ENCODE data around the gene TSGA10IP.

TSGA10IP gene

GRCh38 chr11:65918211-65919140 lies 26.8 kb upstream of the TSGA10IP start, which contains the start of gene C11orf68:
Gene C11orf68, minus strand, starts transcription at chr11:65919062. Its CDS starts 31 bp downstream, at chr11:65919031.
- no peak for DNase-seq (ENCODE audit: low read depth, low spot score)
- no peak for TF ChIP-seq SUZ12 (IDR thresholded peaks at IDR 0.05; ENCODE audit: extremely low read depth, insufficient read depth, insufficient read length)
- peak; percentile 52 for TF ChIP-seq YY1 (IDR thresholded peaks at IDR 0.05; ENCODE audit: insufficient read depth, insufficient read length)
- Histone ChIP-seq H3K27me3 (ENCODE audit: insufficient read depth, insufficient read length) (peaks cover 6% of the 10 kb centered on the region), H3K9me3 (ENCODE audit: insufficient read depth, low read length) (no peaks in the 10 kb centered on the region), H3K36me3 (ENCODE audit: insufficient read depth, insufficient read length, low read length) (peaks cover 47% of the 10 kb centered on the region), H3K4me3 (ENCODE audit: insufficient read length, low read depth) (peak within 1 kb of the TSS; percentile 89), H3K9ac (ENCODE audit: insufficient read length, low read depth) (peak within 1 kb of the TSS; percentile 91), H3K4me1 (ENCODE audit: insufficient read depth, insufficient read length) (peaks cover 36% of the 10 kb centered on the region)

GRCh38 chr11:65919141-65919572 lies 26.1 kb upstream of the TSGA10IP start, which contains the start of gene DRAP1:
Gene DRAP1, plus strand, starts transcription at chr11:65919426. Its CDS starts 76 bp downstream, at chr11:65919502.
- Histone ChIP-seq H3K36me3 (ENCODE audit: insufficient read depth, insufficient read length, low read length) (peaks cover 49% of the 10 kb centered on the region), H3K4me3 (ENCODE audit: insufficient read length, low read depth) (peak within 1 kb of the TSS; percentile 89), H3K9ac (ENCODE audit: insufficient read length, low read depth) (peak within 1 kb of the TSS; percentile 91), H3K9me3 (ENCODE audit: insufficient read depth, low read length) (no peaks in the 10 kb centered on the region), H3K27me3 (ENCODE audit: insufficient read depth, insufficient read length) (peaks cover 6% of the 10 kb centered on the region), H3K4me1 (ENCODE audit: insufficient read depth, insufficient read length) (peaks cover 36% of the 10 kb centered on the region)
- peak; percentile 97 for DNase-seq (ENCODE audit: low read depth, low spot score)
- TF ChIP-seq ZNF274 (IDR thresholded peaks at IDR 0.05; ENCODE audit: low read depth, low read length) (no peak), YY1 (IDR thresholded peaks at IDR 0.05; ENCODE audit: insufficient read depth, insufficient read length) (no peak), SUZ12 (IDR thresholded peaks at IDR 0.05; ENCODE audit: extremely low read depth, insufficient read depth, insufficient read length) (no peak)

GRCh38 chr11:65919573-65920371 lies 25.5 kb upstream of the TSGA10IP start:
- peaks cover 55% of the 10 kb centered on the region for H3K36me3 ChIP-seq (ENCODE audit: insufficient read depth, insufficient read length, low read length)
- no peak for DNase-seq (ENCODE audit: low read depth, low spot score)
- H3K9me3 ChIP-seq (ENCODE audit: insufficient read depth, low read length): no peaks in the 10 kb centered on the region
- H3K9ac ChIP-seq (ENCODE audit: insufficient read length, low read depth): peak overlapping the region; percentile 78
- peak overlapping the region; percentile 78 for H3K4me3 ChIP-seq (ENCODE audit: insufficient read length, low read depth)
- TF ChIP-seq SUZ12 (IDR thresholded peaks at IDR 0.05; ENCODE audit: extremely low read depth, insufficient read depth, insufficient read length) (no peak), YY1 (IDR thresholded peaks at IDR 0.05; ENCODE audit: insufficient read depth, insufficient read length) (no peak), ZNF274 (IDR thresholded peaks at IDR 0.05; ENCODE audit: low read depth, low read length) (no peak)
- H3K27me3 ChIP-seq (ENCODE audit: insufficient read depth, insufficient read length): peaks cover 6% of the 10 kb centered on the region
- H3K4me1 ChIP-seq (ENCODE audit: insufficient read depth, insufficient read length): peaks cover 39% of the 10 kb centered on the region

- H3K36me3 ChIP-seq (ENCODE audit: insufficient read depth, insufficient read length, low read length): peaks cover 60% of the 10 kb centered on the region
- no peaks in the 10 kb centered on the region for H3K9me3 ChIP-seq (ENCODE audit: insufficient read depth, low read length)
- no peak for TF ChIP-seq YY1 (IDR thresholded peaks at IDR 0.05; ENCODE audit: insufficient read depth, insufficient read length)
- no peak for TF ChIP-seq SUZ12 (IDR thresholded peaks at IDR 0.05; ENCODE audit: extremely low read depth, insufficient read depth, insufficient read length)
- no peak for TF ChIP-seq ZNF274 (IDR thresholded peaks at IDR 0.05; ENCODE audit: low read depth, low read length)
Observed at GRCh38 chr11:65920372-65920802, 24.9 kb upstream of the TSGA10IP start.

GRCh38 chr11:65921033-65921555 lies 24.2 kb upstream of the TSGA10IP start:
- peaks cover 6% of the 10 kb centered on the region for H3K27me3 ChIP-seq (ENCODE audit: insufficient read depth, insufficient read length)
- DNase-seq (ENCODE audit: low read depth, low spot score): no peak
- H3K36me3 ChIP-seq (ENCODE audit: insufficient read depth, insufficient read length, low read length): peaks cover 60% of the 10 kb centered on the region
- no peak overlapping the region for H3K4me3 ChIP-seq (ENCODE audit: insufficient read length, low read depth)
- no peaks in the 10 kb centered on the region for H3K9me3 ChIP-seq (ENCODE audit: insufficient read depth, low read length)
- peaks cover 31% of the 10 kb centered on the region for H3K4me1 ChIP-seq (ENCODE audit: insufficient read depth, insufficient read length)
- H3K9ac ChIP-seq (ENCODE audit: insufficient read length, low read depth): peak overlapping the region; percentile 9
- TF ChIP-seq YY1 (IDR thresholded peaks at IDR 0.05; ENCODE audit: insufficient read depth, insufficient read length) (no peak), ZNF274 (IDR thresholded peaks at IDR 0.05; ENCODE audit: low read depth, low read length) (no peak), SUZ12 (IDR thresholded peaks at IDR 0.05; ENCODE audit: extremely low read depth, insufficient read depth, insufficient read length) (no peak)

More at GRCh38 chr11:65920372-65920802, 24.9 kb upstream of the TSGA10IP start:
- no peak for DNase-seq (ENCODE audit: low read depth, low spot score)
- H3K4me3 ChIP-seq (ENCODE audit: insufficient read length, low read depth): peak overlapping the region; percentile 78
- peaks cover 36% of the 10 kb centered on the region for H3K4me1 ChIP-seq (ENCODE audit: insufficient read depth, insufficient read length)
- H3K9ac ChIP-seq (ENCODE audit: insufficient read length, low read depth): peak overlapping the region; percentile 78
- H3K27me3 ChIP-seq (ENCODE audit: insufficient read depth, insufficient read length): peaks cover 6% of the 10 kb centered on the region

- no peak for DNase-seq (ENCODE audit: low read depth, low spot score)
- TF ChIP-seq SUZ12 (IDR thresholded peaks at IDR 0.05; ENCODE audit: extremely low read depth, insufficient read depth, insufficient read length) (no peak), YY1 (IDR thresholded peaks at IDR 0.05; ENCODE audit: insufficient read depth, insufficient read length) (no peak), ZNF274 (IDR thresholded peaks at IDR 0.05; ENCODE audit: low read depth, low read length) (no peak)
Observed at GRCh38 chr11:65921876-65922275, 23.4 kb upstream of the TSGA10IP start.

More at GRCh38 chr11:65921876-65922275, 23.4 kb upstream of the TSGA10IP start:
- Histone ChIP-seq H3K9ac (ENCODE audit: insufficient read length, low read depth) (no peak overlapping the region), H3K4me1 (ENCODE audit: insufficient read depth, insufficient read length) (peaks cover 25% of the 10 kb centered on the region), H3K9me3 (ENCODE audit: insufficient read depth, low read length) (no peaks in the 10 kb centered on the region), H3K4me3 (ENCODE audit: insufficient read length, low read depth) (no peak overlapping the region), H3K27me3 (ENCODE audit: insufficient read depth, insufficient read length) (peaks cover 6% of the 10 kb centered on the region), H3K36me3 (ENCODE audit: insufficient read depth, insufficient read length, low read length) (peaks cover 58% of the 10 kb centered on the region)
